ENCODE measurements around the gene JMJD4. TPM values are rescaled to one million over a fixed set of nuclear protein-coding genes. Genes with fewer than 3 reads are reported as not detected.

JMJD4 gene
- total RNA-seq, 1 donor from 2014 or later = 18.2 TPM

DNA sequence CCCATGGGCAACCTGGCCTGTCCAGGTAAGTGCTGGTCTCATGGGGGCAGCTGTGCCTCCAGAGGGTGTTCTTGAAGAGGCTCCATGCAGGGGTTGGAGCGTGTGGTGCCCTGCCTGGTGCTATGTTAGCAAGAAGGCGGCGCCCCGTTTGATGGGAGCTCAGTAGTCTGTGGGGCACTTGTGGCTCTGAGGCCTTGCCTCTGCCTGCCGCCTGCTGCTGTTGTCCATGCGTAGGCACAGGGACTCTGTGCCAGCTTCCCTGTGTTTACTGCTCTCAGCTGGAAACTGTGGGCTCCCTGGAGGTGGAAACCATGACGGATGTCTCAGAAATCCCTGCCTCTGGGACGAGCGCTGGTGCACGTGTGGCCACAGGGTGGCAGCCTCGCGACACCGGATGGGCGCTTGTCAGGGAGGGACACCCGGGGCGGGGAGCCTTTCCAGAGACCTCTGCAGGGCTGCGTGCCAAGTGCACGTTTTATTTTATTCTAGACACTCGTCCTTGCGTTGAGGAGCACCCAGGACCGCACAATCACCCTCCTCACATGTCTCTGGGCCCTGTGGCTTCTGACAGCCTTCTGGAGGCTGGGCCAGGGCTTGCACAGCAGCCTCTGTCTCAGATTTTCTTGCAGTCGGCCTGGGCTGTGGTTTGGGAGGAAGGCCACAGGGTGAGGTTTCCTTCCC lies 27.3 kb upstream of the JMJD4 start:
- Mint-ChIP-seq H3K4me1 (ENCODE audit: unreplicated experiment) (peaks cover 63% of the 10 kb centered on the region), H3K27ac (ENCODE audit: unreplicated experiment) (peak overlapping the region; percentile 44), H3K27me3 (ENCODE audit: unreplicated experiment) (no peaks in the 10 kb centered on the region), H3K9me3 (ENCODE audit: unreplicated experiment) (no peaks in the 10 kb centered on the region), H3K36me3 (ENCODE audit: unreplicated experiment) (peaks cover 30% of the 10 kb centered on the region), H3K4me3 (ENCODE audit: unreplicated experiment) (no peak overlapping the region)
- TF ChIP-seq, protein P1, sequence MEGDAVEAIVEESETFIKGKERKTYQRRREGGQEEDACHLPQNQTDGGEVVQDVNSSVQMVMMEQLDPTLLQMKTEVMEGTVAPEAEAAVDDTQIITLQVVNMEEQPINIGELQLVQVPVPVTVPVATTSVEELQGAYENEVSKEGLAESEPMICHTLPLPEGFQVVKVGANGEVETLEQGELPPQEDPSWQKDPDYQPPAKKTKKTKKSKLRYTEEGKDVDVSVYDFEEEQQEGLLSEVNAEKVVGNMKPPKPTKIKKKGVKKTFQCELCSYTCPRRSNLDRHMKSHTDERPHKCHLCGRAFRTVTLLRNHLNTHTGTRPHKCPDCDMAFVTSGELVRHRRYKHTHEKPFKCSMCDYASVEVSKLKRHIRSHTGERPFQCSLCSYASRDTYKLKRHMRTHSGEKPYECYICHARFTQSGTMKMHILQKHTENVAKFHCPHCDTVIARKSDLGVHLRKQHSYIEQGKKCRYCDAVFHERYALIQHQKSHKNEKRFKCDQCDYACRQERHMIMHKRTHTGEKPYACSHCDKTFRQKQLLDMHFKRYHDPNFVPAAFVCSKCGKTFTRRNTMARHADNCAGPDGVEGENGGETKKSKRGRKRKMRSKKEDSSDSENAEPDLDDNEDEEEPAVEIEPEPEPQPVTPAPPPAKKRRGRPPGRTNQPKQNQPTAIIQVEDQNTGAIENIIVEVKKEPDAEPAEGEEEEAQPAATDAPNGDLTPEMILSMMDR (IDR thresholded peaks at IDR 0.05) = peak; percentile 98
- DNase-seq (ENCODE audit: extremely low spot score, unreplicated experiment) = peak; percentile 95

GRCh38 chr1:227761621-227762230 lies 26.6 kb upstream of the JMJD4 start:
- DNase-seq (ENCODE audit: extremely low spot score, unreplicated experiment) = no peak
- TF ChIP-seq, protein P1 (IDR thresholded peaks at IDR 0.05) = no peak
- Mint-ChIP-seq H3K27me3 (ENCODE audit: unreplicated experiment) (no peaks in the 10 kb centered on the region), H3K36me3 (ENCODE audit: unreplicated experiment) (peaks cover 25% of the 10 kb centered on the region), H3K4me1 (ENCODE audit: unreplicated experiment) (peaks cover 63% of the 10 kb centered on the region), H3K4me3 (ENCODE audit: unreplicated experiment) (no peak overlapping the region), H3K27ac (ENCODE audit: unreplicated experiment) (peak overlapping the region; percentile 44), H3K9me3 (ENCODE audit: unreplicated experiment) (no peaks in the 10 kb centered on the region)

DNA sequence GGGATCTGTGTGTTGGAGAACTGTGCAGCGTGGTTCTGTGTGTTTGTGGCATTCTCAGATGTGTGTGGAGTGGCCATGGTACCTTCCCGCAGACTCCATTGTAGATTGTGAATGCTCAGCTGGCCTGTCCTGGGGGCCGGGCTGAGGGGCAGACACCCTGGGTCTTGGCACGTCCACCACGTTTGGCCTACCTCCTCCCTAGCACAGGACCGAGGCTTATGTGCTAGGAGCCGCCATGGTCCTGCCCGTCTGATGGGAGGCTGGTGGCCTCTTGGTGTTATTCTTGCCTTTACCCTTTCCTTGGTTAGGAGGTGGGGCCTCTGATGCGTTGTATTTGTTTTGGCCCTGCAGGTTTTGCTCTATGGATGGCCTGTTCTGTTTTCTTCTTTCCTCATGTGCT lies 25.3 kb upstream of the JMJD4 start:
- peak overlapping the region; percentile 36 for H3K27ac Mint-ChIP-seq (ENCODE audit: unreplicated experiment)
- no peaks in the 10 kb centered on the region for H3K27me3 Mint-ChIP-seq (ENCODE audit: unreplicated experiment)
- H3K9me3 Mint-ChIP-seq (ENCODE audit: unreplicated experiment) = no peaks in the 10 kb centered on the region
- H3K36me3 Mint-ChIP-seq (ENCODE audit: unreplicated experiment) = peaks cover 28% of the 10 kb centered on the region
- DNase-seq (ENCODE audit: extremely low spot score, unreplicated experiment) = no peak
- TF ChIP-seq, protein P1 (IDR thresholded peaks at IDR 0.05) = no peak
- no peak overlapping the region for H3K4me3 Mint-ChIP-seq (ENCODE audit: unreplicated experiment)
- H3K4me1 Mint-ChIP-seq (ENCODE audit: unreplicated experiment) = peaks cover 56% of the 10 kb centered on the region

- Mint-ChIP-seq H3K4me1 (ENCODE audit: unreplicated experiment) (peaks cover 56% of the 10 kb centered on the region), H3K9me3 (ENCODE audit: unreplicated experiment) (no peaks in the 10 kb centered on the region), H3K27ac (ENCODE audit: unreplicated experiment) (peak overlapping the region; percentile 80), H3K4me3 (ENCODE audit: unreplicated experiment) (no peak overlapping the region), H3K36me3 (ENCODE audit: unreplicated experiment) (peaks cover 28% of the 10 kb centered on the region), H3K27me3 (ENCODE audit: unreplicated experiment) (no peaks in the 10 kb centered on the region)
- TF ChIP-seq, protein P1 (IDR thresholded peaks at IDR 0.05) = no peak
- DNase-seq (ENCODE audit: extremely low spot score, unreplicated experiment) = peak; percentile 92
Observed at GRCh38 chr1:227759341-227760300, 24.5 kb upstream of the JMJD4 start.

Data from osteocyte (in vitro differentiated cells).